Trophoblast cell (in vitro differentiated cells and primary cell): Measurements from ENCODE around the gene CLEC2L.

Source experiments
- DNase-seq, 2 donors: peaks; one replicate each; pipeline ENCODE4 v3.0.0-alpha.2; 2016
- H2AFZ ChIP-seq: 2 replicates; pipeline ENCODE4 v1.6.1; 2013; ENCODE audit warnings: low read length, moderate library complexity, mild to moderate bottlenecking; ENCODE audit not compliant: insufficient read depth, poor library complexity
- H2AK5ac ChIP-seq: 2 replicates; pipeline ENCODE4 v1.6.1; 2013; ENCODE audit warnings: mild to moderate bottlenecking, low read length
- H2BK120ac ChIP-seq: 2 replicates; pipeline ENCODE4 v1.6.1; 2013; ENCODE audit warnings: low read length, mild to moderate bottlenecking, moderate library complexity; ENCODE audit not compliant: insufficient read depth, poor library complexity
- H2BK12ac ChIP-seq: 2 replicates; pipeline ENCODE4 v1.6.1; 2013; ENCODE audit warnings: mild to moderate bottlenecking, low read length, moderate library complexity
- H2BK5ac ChIP-seq: 2 replicates; pipeline ENCODE4 v1.6.1; 2013; ENCODE audit warnings: low read length, low read depth, moderate library complexity, mild to moderate bottlenecking; ENCODE audit not compliant: poor library complexity
- H3K14ac ChIP-seq: 2 replicates; pipeline ENCODE4 v1.6.1; 2013; ENCODE audit warnings: mild to moderate bottlenecking, low read length
- H3K18ac ChIP-seq: 2 replicates; pipeline ENCODE4 v1.6.1; 2013; ENCODE audit warnings: mild to moderate bottlenecking, low read length
- H3K23ac ChIP-seq: 2 replicates; pipeline ENCODE4 v1.6.1; 2013; ENCODE audit warnings: low read length
- H3K27ac ChIP-seq: 2 replicates; pipeline ENCODE4 v1.5.1; 2013; ENCODE audit warnings: low read depth, mild to moderate bottlenecking, inconsistent platforms, low read length, moderate library complexity
- H3K27me3 ChIP-seq: 2 replicates; pipeline ENCODE4 v1.6.1; 2013; ENCODE audit warnings: inconsistent platforms, mild to moderate bottlenecking, low read length, moderate library complexity; ENCODE audit not compliant: insufficient read depth
- H3K36me3 ChIP-seq, 2 experiments: 1 replicate in 1 of 2; 2 replicates in 1 of 2; pipeline ENCODE4 v1.6.1; 2013; ENCODE audit warnings: low read length in 2 of 2, mild to moderate bottlenecking in 2 of 2, moderate library complexity in 1 of 2; ENCODE audit not compliant: insufficient read depth in 2 of 2, control insufficient read depth in 1 of 2
- H3K4ac ChIP-seq: 2 replicates; pipeline ENCODE4 v1.6.1; 2013; ENCODE audit warnings: low read depth, mild to moderate bottlenecking, low read length, moderate library complexity
- H3K4me1 ChIP-seq, 2 experiments: 1 replicate in 1 of 2; 2 replicates in 1 of 2; pipeline ENCODE4 v1.6.1; 2013; ENCODE audit warnings: low read length in 2 of 2, mild to moderate bottlenecking in 2 of 2, moderate library complexity in 1 of 2; ENCODE audit not compliant: insufficient read depth in 2 of 2, control insufficient read depth in 1 of 2
- H3K4me2 ChIP-seq: 2 replicates; pipeline ENCODE4 v1.6.1; 2013; ENCODE audit warnings: inconsistent platforms, mild to moderate bottlenecking, low read length, moderate library complexity
- H3K4me3 ChIP-seq: 2 replicates; pipeline ENCODE4 v1.5.1; 2013; ENCODE audit warnings: mild to moderate bottlenecking, low read depth, low read length, inconsistent platforms
- H3K79me1 ChIP-seq: one replicate; pipeline ENCODE4 v1.6.1; 2013; ENCODE audit warnings: low read length
- H3K79me2 ChIP-seq: 2 replicates; pipeline ENCODE4 v1.6.1; 2013; ENCODE audit warnings: low read length, mild to moderate bottlenecking; ENCODE audit not compliant: control insufficient read depth, insufficient read depth, poor library complexity
- H3K9ac ChIP-seq: 2 replicates; pipeline ENCODE4 v1.6.1; 2013; ENCODE audit warnings: mild to moderate bottlenecking, low read length
- H3K9me3 ChIP-seq: 2 replicates; pipeline ENCODE4 v1.6.1; 2013; ENCODE audit warnings: low read depth, mild to moderate bottlenecking, control low read depth, inconsistent platforms, low read length; ENCODE audit not compliant: insufficient read depth
- H4K12ac ChIP-seq: 2 replicates; pipeline ENCODE4 v1.6.1; 2013; ENCODE audit warnings: low read depth, mild to moderate bottlenecking, low read length, moderate library complexity
- H4K8ac ChIP-seq: 2 replicates; pipeline ENCODE4 v1.6.1; 2013; ENCODE audit warnings: low read depth, mild to moderate bottlenecking, low read length, moderate library complexity
- H4K91ac ChIP-seq: one replicate; pipeline ENCODE4 v1.6.1; 2013; ENCODE audit warnings: low read depth, mild to moderate bottlenecking, low read length, moderate library complexity
- WGBS: extraction: QIAGEN DNeasy Blood & Tissue Kit; methylation state at CpG from one replicate; pipeline ENCODE4 v1.1.7; 2013; ENCODE audit warnings: missing lambda C conversion rate; ENCODE audit not compliant: insufficient read length, insufficient coverage; ENCODE audit errors: extremely low coverage; 5-methylcytosine and 5-hydroxymethylcytosine counted together

CLEC2L gene

GRCh38 chr7:139495580-139496125 is 27.8 kb upstream of the CLEC2L start:
- Histone ChIP-seq H3K4me2 (no peak overlapping the region), H4K8ac (no peak overlapping the region), H4K12ac (no peak overlapping the region), H3K14ac (no peak overlapping the region), H3K79me2 (no peaks in the 10 kb centered on the region), H4K91ac (no peak overlapping the region), H2AFZ (no peak overlapping the region), H3K4ac (no peak overlapping the region), H3K23ac (no peak overlapping the region), H3K27ac (no peak overlapping the region), H3K9me3 (no peaks in the 10 kb centered on the region), H3K36me3 (no peaks in the 10 kb centered on the region), H3K18ac (no peak overlapping the region), H2BK12ac (no peak overlapping the region), H2BK120ac (no peak overlapping the region), H3K79me1 (no peaks in the 10 kb centered on the region), H3K27me3 (no peaks in the 10 kb centered on the region), H3K4me1 (no peaks in the 10 kb centered on the region), H3K9ac (no peak overlapping the region), H2AK5ac (no peak overlapping the region), H2BK5ac (no peak overlapping the region), H3K4me3 (no peak overlapping the region)
- DNase-seq = no peak
- WGBS = no CpG with 5 or more reads among the region's 8 CpGs

DNA sequence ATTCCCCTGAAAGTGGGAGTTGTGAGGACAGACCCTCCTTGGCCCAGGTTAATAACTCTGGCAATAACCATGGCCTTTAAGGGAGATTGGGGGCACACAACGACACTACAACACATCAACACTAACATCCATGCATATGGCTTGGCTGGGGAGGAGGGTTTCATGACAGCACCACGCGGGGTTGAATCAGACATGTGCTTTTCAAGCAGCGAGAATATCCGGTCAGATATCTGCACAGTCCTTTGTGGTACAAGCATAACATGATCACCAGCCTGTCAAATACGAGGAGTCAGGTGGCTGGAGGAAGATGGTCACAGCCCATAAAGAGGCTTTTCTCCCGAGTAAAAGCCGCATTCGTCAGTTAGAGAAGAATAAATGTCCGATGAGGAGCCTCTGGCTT is 27.0 kb upstream of the CLEC2L start:
- Histone ChIP-seq H3K4me2 (no peak overlapping the region), H3K9ac (no peak overlapping the region), H2BK120ac (no peak overlapping the region), H2BK5ac (no peak overlapping the region), H3K18ac (no peak overlapping the region), H4K12ac (no peak overlapping the region), H2AK5ac (no peak overlapping the region), H3K36me3 (no peaks in the 10 kb centered on the region), H3K4ac (no peak overlapping the region), H3K23ac (no peak overlapping the region), H3K27me3 (no peaks in the 10 kb centered on the region), H4K91ac (no peak overlapping the region), H3K27ac (no peak overlapping the region), H3K14ac (no peak overlapping the region), H3K4me3 (no peak overlapping the region), H4K8ac (no peak overlapping the region), H3K9me3 (no peaks in the 10 kb centered on the region), H3K4me1 (no peaks in the 10 kb centered on the region), H3K79me1 (no peaks in the 10 kb centered on the region), H2BK12ac (no peak overlapping the region), H3K79me2 (no peaks in the 10 kb centered on the region), H2AFZ (no peak overlapping the region)
- no peak for DNase-seq
- no CpG with 5 or more reads among the region's 10 CpGs for WGBS

DNA sequence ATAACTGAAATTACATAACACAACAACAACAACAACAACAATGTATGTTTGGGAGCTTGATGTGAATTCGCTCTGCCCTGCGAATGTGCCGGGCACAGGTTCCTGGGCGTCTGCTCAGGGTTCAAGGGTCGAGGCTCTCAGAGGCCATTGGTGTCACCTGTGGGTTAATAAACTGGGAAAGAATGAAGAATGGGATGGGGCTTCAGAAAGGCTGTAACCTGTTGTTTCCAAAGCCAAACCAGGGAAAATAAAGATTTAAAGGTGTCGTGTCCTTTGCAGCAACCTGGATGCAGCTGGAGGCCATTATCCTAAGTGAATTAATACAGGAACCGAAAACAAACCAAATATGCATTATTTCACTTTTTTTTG is 22.7 kb upstream of the CLEC2L start:
- no peak overlapping the region for H3K14ac ChIP-seq
- H3K79me1 ChIP-seq = no peaks in the 10 kb centered on the region
- H3K18ac ChIP-seq = no peak overlapping the region
- no peak overlapping the region for H2AK5ac ChIP-seq
- no peak overlapping the region for H2AFZ ChIP-seq
- H3K9me3 ChIP-seq = no peaks in the 10 kb centered on the region
- WGBS = no CpG with 5 or more reads among the region's 7 CpGs
- H3K36me3 ChIP-seq = no peaks in the 10 kb centered on the region
- H3K4me3 ChIP-seq = no peak overlapping the region
- H3K23ac ChIP-seq = no peak overlapping the region
- H4K91ac ChIP-seq = no peak overlapping the region
- no peak overlapping the region for H3K9ac ChIP-seq
- H3K4me2 ChIP-seq = no peak overlapping the region
- H2BK5ac ChIP-seq = no peak overlapping the region
- H3K4me1 ChIP-seq = peaks cover 5 to 7% of the 10 kb centered on the region in 2 experiments
- no peak overlapping the region for H3K27ac ChIP-seq
- H2BK12ac ChIP-seq = no peak overlapping the region
- DNase-seq = no peak
- no peak overlapping the region for H4K8ac ChIP-seq
- H3K79me2 ChIP-seq = no peaks in the 10 kb centered on the region
- H2BK120ac ChIP-seq = no peak overlapping the region
- no peak overlapping the region for H4K12ac ChIP-seq
- H3K27me3 ChIP-seq = no peaks in the 10 kb centered on the region
- H3K4ac ChIP-seq = no peak overlapping the region

GRCh38 chr7:139502226-139502625 is 21.3 kb upstream of the CLEC2L start:
- WGBS = no CpG with 5 or more reads among the region's 22 CpGs
- Histone ChIP-seq H2AFZ (no peak overlapping the region), H3K27ac (no peak overlapping the region), H3K9me3 (no peaks in the 10 kb centered on the region), H3K4me3 (no peak overlapping the region), H2BK5ac (no peak overlapping the region), H3K79me2 (no peaks in the 10 kb centered on the region), H3K79me1 (no peaks in the 10 kb centered on the region), H4K8ac (no peak overlapping the region), H3K4me1 (peaks cover 5 to 7% of the 10 kb centered on the region in 2 experiments), H3K18ac (no peak overlapping the region), H3K27me3 (no peaks in the 10 kb centered on the region), H3K4me2 (no peak overlapping the region), H3K9ac (no peak overlapping the region), H2BK12ac (peak overlapping the region; percentile 84), H4K91ac (peak overlapping the region; percentile 53), H3K23ac (no peak overlapping the region), H3K14ac (peak overlapping the region; percentile 53), H4K12ac (no peak overlapping the region), H2BK120ac (peak overlapping the region; percentile 75), H3K36me3 (no peaks in the 10 kb centered on the region), H2AK5ac (no peak overlapping the region), H3K4ac (no peak overlapping the region)
- no peak for DNase-seq
